ENCODE results near the gene TRIP10. TPM values are rescaled to one million over a fixed set of nuclear protein-coding genes. Genes with fewer than 3 reads are reported as not detected.
"Not testable (repeated sequence)": the region's sequence is repeated elsewhere in the genome, so short reads cannot be mapped to it uniquely, and the experiment has no call there.

The TRIP10 gene
- total RNA-seq, 1 donor from 2014 or later, result 129 TPM

- ATAC-seq, result no peak
Observed at GRCh38 chr19:6743066-6743465, 3.6 kb downstream of the TRIP10 start.

- ATAC-seq, result no peak
Observed at GRCh38 chr19:6743714-6744380, 4.4 kb downstream of the TRIP10 start.

GRCh38 chr19:6744381-6745301, 5.2 kb downstream of the TRIP10 start:
- peak; percentile 64 for ATAC-seq

- no peak for ATAC-seq
Observed at GRCh38 chr19:6745965-6746364, 6.5 kb downstream of the TRIP10 start.

GRCh38 chr19:6748543-6748942, 9.1 kb downstream of the TRIP10 start:
- not testable (repeated sequence) for ATAC-seq

- no peak for ATAC-seq
Observed at GRCh38 chr19:6750062-6750461, 10.6 kb downstream of the TRIP10 start.

- ATAC-seq, result peak; percentile 31
Observed at GRCh38 chr19:6751189-6751588, 11.7 kb downstream of the TRIP10 start.

- ATAC-seq, result peak; percentile 15
Observed at GRCh38 chr19:6752256-6753177, 13.0 kb downstream of the TRIP10 start.

GRCh38 chr19:6753178-6754031, 13.9 kb downstream of the TRIP10 start:
- ATAC-seq, result peak; percentile 78

GRCh38 chr19:6754136-6754535, 14.7 kb downstream of the TRIP10 start:
- ATAC-seq, result no peak

- no peak for ATAC-seq
Observed at GRCh38 chr19:6754653-6755463, 15.4 kb downstream of the TRIP10 start.

GRCh38 chr19:6760606-6761005, 21.1 kb downstream of the TRIP10 start:
- ATAC-seq, result no peak

- no peak for ATAC-seq
Observed at GRCh38 chr19:6761053-6761676, 21.7 kb downstream of the TRIP10 start.

GRCh38 chr19:6762253-6762797, 22.8 kb downstream of the TRIP10 start:
- not testable (repeated sequence) for ATAC-seq

GRCh38 chr19:6765738-6766356, 26.4 kb downstream of the TRIP10 start:
- peak; percentile 79 for ATAC-seq

- peak; percentile 18 for ATAC-seq
Observed at GRCh38 chr19:6766357-6767080, 27.0 kb downstream of the TRIP10 start.

- ATAC-seq, result peak; percentile 51
Observed at GRCh38 chr19:6767081-6767356, 27.5 kb downstream of the TRIP10 start.

- peak; percentile 88 for ATAC-seq
Observed at GRCh38 chr19:6767357-6768235, 28.1 kb downstream of the TRIP10 start, which contains the start of gene SH2D3A. TSS of gene SH2D3A (minus strand) at chr19:6767435. CDS start at chr19:6763748, 3,687 bp downstream.
